ENCODE measurements around the gene DENND4A.

Gene DENND4A

DNA sequence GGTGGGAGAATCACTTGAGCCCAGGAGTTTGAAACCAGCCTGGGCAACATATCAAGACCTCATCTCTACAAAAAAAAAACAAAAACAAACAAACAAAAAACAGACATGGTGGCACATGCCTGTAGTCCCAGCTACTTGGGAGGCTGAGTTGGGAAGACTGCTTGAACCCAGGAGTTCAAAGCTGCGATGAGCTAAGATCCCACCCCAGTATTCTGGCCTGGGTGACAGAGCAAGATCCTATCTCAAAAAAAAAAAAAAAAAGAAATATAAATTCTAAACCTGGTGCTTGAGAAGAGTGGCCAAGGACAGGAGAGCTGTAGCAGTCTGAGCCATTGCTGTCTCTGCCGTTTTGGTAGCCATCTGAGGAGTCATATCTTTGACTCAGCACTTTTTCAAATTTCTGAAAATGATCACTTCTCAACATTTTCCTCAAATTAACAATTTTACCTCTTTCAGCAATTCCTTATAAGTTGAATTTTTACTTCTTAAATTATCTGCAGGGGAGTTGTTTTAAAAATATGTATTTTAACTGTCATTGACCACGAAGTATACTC lies 3.6 kb upstream of the DENND4A start:
- Histone ChIP-seq H3K27ac (no peak overlapping the region), H3K4me3 (no peak overlapping the region), H3K9ac (ENCODE audit: insufficient read length) (no peak overlapping the region), H3K9me3 (ENCODE audit: low read depth, low read length) (no peaks in the 10 kb centered on the region), H3K36me3 (ENCODE audit: insufficient read depth, low read length) (no peaks in the 10 kb centered on the region)
- no peak for TF ChIP-seq EZH2 (IDR thresholded peaks at IDR 0.05)
- TF ChIP-seq POLR2AphosphoS5 (IDR thresholded peaks at IDR 0.05; ENCODE audit: borderline replicate concordance, low read depth, low read length): no peak
- no peak for TF ChIP-seq FOXP2 (optimal IDR thresholded peaks at IDR 0.05; ENCODE audit: control extremely low read depth, extremely low read length, insufficient read depth)
- no peak for DNase-seq (ENCODE audit: low read depth, low spot score)

GRCh38 chr15:65793818-65794104 lies 1.7 kb upstream of the DENND4A start:
- no peak for DNase-seq (ENCODE audit: low read depth, low spot score)
- Histone ChIP-seq H3K36me3 (ENCODE audit: insufficient read depth, low read length) (no peaks in the 10 kb centered on the region), H3K9ac (ENCODE audit: insufficient read length) (no peak overlapping the region), H3K27ac (no peak overlapping the region), H3K9me3 (ENCODE audit: low read depth, low read length) (no peaks in the 10 kb centered on the region), H3K4me3 (no peak overlapping the region)
- TF ChIP-seq FOXP2 (optimal IDR thresholded peaks at IDR 0.05; ENCODE audit: control extremely low read depth, extremely low read length, insufficient read depth): no peak
- TF ChIP-seq EZH2 (IDR thresholded peaks at IDR 0.05): no peak
- TF ChIP-seq POLR2AphosphoS5 (IDR thresholded peaks at IDR 0.05; ENCODE audit: borderline replicate concordance, low read depth, low read length): no peak

DNA sequence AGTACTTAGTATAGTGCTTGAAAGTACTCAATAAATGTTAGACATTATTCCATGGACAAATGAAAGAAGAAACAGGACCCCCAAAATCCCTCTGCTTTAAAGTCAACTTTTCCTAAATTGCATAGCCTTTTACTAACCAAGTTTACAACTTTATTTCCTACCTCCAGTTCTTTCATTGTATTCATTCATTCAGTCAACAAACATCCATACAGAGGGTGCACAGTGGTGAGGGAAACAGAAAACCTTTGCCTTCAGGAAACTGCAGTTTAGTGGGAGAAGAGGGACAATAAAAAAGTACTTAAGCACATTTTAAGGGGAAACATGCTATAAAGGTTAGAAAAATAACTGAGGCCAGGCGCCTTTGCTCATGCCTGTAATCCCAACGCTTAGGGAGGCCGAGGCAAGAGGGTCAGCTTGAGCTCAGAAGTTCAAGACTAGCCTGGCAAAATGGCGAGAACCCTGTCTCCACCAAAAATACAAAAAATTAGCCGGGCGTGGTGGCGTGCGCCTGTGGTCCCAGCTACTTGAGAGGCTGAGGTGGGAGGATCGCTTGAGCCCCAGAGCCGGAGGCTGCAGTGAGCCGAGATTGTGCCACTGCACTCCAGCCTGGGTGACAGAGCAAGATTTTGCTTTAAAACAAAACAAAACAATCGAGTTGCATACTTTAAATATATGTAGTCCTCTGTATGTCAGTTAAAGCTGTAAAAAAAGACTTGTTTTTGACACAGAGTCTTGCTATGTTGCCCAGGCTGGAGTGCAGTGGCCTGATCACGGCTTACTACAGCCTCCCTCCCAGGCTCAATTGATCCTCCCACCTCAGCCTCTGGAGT lies 1.1 kb upstream of the DENND4A start:
- no peak overlapping the region for H3K27ac ChIP-seq
- no peak for DNase-seq (ENCODE audit: low read depth, low spot score)
- no peaks in the 10 kb centered on the region for H3K9me3 ChIP-seq (ENCODE audit: low read depth, low read length)
- peak overlapping the region; percentile 81 for H3K4me3 ChIP-seq
- TF ChIP-seq POLR2AphosphoS5 (IDR thresholded peaks at IDR 0.05; ENCODE audit: borderline replicate concordance, low read depth, low read length) (no peak), FOXP2 (optimal IDR thresholded peaks at IDR 0.05; ENCODE audit: control extremely low read depth, extremely low read length, insufficient read depth) (no peak), EZH2 (IDR thresholded peaks at IDR 0.05) (no peak)
- H3K9ac ChIP-seq (ENCODE audit: insufficient read length): peak overlapping the region; percentile 76
- H3K36me3 ChIP-seq (ENCODE audit: insufficient read depth, low read length): no peaks in the 10 kb centered on the region

- Histone ChIP-seq H3K27ac (peak overlapping the region; percentile 47; the same call in 1 of the 2 replicates), H3K9ac (ENCODE audit: insufficient read length) (peak overlapping the region; percentile 72), H3K36me3 (ENCODE audit: insufficient read depth, low read length) (no peaks in the 10 kb centered on the region), H3K4me3 (peak overlapping the region; percentile 81), H3K9me3 (ENCODE audit: low read depth, low read length) (no peaks in the 10 kb centered on the region)
- no peak for DNase-seq (ENCODE audit: low read depth, low spot score)
- TF ChIP-seq EZH2 (IDR thresholded peaks at IDR 0.05): no peak
- no peak for TF ChIP-seq POLR2AphosphoS5 (IDR thresholded peaks at IDR 0.05; ENCODE audit: borderline replicate concordance, low read depth, low read length)
- no peak for TF ChIP-seq FOXP2 (optimal IDR thresholded peaks at IDR 0.05; ENCODE audit: control extremely low read depth, extremely low read length, insufficient read depth)
These were observed 557 bp downstream of the DENND4A start for GRCh38 chr15:65791335-65792137.

DNA sequence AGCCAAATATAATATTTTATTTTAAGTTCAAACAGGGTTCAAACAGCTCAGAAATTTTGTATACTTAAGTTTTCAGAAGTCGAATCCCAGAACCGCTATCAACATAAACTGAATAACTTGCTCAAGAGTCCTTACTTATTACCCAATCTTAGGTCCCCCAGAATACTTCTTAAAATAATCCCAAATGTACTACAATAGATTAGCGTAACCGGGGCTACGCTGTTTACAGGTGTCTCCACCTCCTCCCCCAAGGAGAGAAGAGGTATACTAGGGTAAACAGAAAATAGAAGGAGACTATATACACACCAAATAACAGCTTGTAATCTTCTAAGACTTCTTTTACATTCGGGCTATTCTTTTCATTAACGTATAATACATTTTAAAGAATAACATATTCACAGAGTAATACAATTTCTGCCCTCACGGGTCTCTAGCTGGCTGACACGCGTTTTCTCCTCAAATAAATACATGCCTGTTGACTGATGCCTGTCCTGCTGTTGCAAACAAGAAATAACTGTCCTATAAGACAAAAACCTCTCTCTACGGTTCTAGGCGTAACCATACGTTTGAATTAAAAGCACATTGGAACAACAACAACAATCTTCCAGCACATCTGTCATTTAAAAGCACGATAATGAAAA lies 1.3 kb downstream of the DENND4A start:
- Histone ChIP-seq H3K4me3 (peak overlapping the region; percentile 81), H3K9me3 (ENCODE audit: low read depth, low read length) (no peaks in the 10 kb centered on the region), H3K36me3 (ENCODE audit: insufficient read depth, low read length) (no peaks in the 10 kb centered on the region), H3K27ac (peak overlapping the region; percentile 47; the same call in 1 of the 2 replicates), H3K9ac (ENCODE audit: insufficient read length) (peak overlapping the region; percentile 72)
- DNase-seq (ENCODE audit: low read depth, low spot score): no peak
- TF ChIP-seq FOXP2 (optimal IDR thresholded peaks at IDR 0.05; ENCODE audit: control extremely low read depth, extremely low read length, insufficient read depth) (no peak), EZH2 (IDR thresholded peaks at IDR 0.05) (no peak), POLR2AphosphoS5 (IDR thresholded peaks at IDR 0.05; ENCODE audit: borderline replicate concordance, low read depth, low read length) (no peak)

DNA sequence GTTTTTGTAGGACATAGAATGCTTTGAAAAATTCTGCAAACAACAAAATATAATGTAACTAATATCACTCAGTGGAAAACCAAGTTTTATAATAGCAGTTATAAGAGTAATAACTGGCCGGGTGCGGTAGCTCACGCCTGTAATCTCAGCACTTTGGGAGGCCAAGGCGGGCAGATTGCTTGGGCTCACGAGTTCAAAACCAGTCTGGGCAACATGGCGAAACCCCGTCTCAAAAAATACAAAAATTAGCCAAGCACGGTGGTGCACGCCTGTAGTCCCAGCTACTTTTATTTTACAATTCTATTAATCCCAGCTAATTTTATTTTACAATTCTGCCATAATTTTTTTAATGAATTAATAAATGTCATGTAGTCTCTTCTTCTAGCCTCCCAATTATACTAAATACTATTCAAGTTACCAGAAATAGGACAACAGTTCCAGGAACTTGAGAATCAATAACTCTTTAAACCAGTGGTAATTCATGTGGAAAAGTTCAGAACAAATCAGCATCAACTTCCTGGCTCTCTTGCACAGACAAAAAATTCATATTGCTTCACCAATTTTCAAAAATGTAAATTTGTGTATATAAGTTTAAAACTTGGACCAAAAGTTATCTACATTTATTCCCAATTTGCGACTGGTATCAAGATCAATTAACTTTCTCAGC lies 2.2 kb downstream of the DENND4A start:
- no peaks in the 10 kb centered on the region for H3K9me3 ChIP-seq (ENCODE audit: low read depth, low read length)
- H3K4me3 ChIP-seq: peak overlapping the region; percentile 81
- H3K9ac ChIP-seq (ENCODE audit: insufficient read length): peak overlapping the region; percentile 72
- H3K27ac ChIP-seq: peak overlapping the region; percentile 27; the same call in 1 of the 2 replicates
- no peaks in the 10 kb centered on the region for H3K36me3 ChIP-seq (ENCODE audit: insufficient read depth, low read length)
- no peak for DNase-seq (ENCODE audit: low read depth, low spot score)
- TF ChIP-seq POLR2AphosphoS5 (IDR thresholded peaks at IDR 0.05; ENCODE audit: borderline replicate concordance, low read depth, low read length) (no peak), FOXP2 (optimal IDR thresholded peaks at IDR 0.05; ENCODE audit: control extremely low read depth, extremely low read length, insufficient read depth) (no peak), EZH2 (IDR thresholded peaks at IDR 0.05) (no peak)

GRCh38 chr15:65789105-65789504 lies 3.0 kb downstream of the DENND4A start:
- H3K9me3 ChIP-seq (ENCODE audit: low read depth, low read length): no peaks in the 10 kb centered on the region
- H3K9ac ChIP-seq (ENCODE audit: insufficient read length): no peak overlapping the region
- H3K4me3 ChIP-seq: no peak overlapping the region
- no peak for DNase-seq (ENCODE audit: low read depth, low spot score)
- TF ChIP-seq EZH2 (IDR thresholded peaks at IDR 0.05) (no peak), POLR2AphosphoS5 (IDR thresholded peaks at IDR 0.05; ENCODE audit: borderline replicate concordance, low read depth, low read length) (no peak)
- H3K27ac ChIP-seq: no peak overlapping the region
- no peaks in the 10 kb centered on the region for H3K36me3 ChIP-seq (ENCODE audit: insufficient read depth, low read length)
